GM12873 (cell line): Measurements from ENCODE around the gene TUBE1.

Source experiments
- TF ChIP-seq, protein P1 (sequence below): IDR thresholded peaks from 2 replicates; pipeline ENCODE4 v1.5.1; 2012; ENCODE audit warnings: low read depth, mild to moderate bottlenecking, moderate library complexity, low read length, control low read depth; ENCODE audit not compliant: insufficient read depth; ENCODE audit errors: missing control alignments

Gene TUBE1

DNA sequence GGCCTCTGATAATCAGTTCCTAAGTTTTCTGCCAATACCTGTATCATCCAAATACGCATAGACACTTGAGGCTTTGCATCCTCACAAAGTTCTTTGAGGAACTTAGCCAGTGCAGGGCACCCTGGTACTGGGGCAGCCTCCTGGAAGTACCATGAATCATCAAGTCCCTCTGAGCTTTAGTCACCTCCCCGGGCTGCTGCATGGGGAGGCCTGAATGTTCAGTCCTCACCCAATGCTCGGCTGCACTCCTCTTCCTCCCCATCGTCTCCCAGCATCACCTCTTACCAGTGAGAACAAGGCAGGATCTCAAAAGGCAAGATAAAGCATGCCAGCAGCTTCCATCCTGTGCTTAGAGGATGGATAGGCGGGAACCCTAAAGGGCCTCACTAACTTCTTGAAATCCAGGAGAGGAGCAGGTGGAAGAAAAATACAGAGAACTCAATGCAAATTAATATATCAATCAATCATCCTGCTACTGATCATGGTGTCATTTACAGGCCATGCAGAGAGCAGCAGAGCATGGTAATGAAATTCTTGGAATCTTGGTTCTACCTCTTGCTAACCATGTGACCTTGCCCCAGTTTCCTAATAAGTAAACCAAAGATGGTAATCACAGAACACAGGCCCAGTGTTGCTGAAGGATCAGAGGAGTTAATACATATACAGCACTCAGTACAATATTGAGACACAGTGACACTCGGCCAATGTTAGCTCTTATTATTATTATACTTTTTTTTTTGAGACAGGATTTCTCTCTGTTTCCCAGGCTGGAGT is 38.1 kb downstream of the TUBE1 start:
- TF ChIP-seq, protein P1, sequence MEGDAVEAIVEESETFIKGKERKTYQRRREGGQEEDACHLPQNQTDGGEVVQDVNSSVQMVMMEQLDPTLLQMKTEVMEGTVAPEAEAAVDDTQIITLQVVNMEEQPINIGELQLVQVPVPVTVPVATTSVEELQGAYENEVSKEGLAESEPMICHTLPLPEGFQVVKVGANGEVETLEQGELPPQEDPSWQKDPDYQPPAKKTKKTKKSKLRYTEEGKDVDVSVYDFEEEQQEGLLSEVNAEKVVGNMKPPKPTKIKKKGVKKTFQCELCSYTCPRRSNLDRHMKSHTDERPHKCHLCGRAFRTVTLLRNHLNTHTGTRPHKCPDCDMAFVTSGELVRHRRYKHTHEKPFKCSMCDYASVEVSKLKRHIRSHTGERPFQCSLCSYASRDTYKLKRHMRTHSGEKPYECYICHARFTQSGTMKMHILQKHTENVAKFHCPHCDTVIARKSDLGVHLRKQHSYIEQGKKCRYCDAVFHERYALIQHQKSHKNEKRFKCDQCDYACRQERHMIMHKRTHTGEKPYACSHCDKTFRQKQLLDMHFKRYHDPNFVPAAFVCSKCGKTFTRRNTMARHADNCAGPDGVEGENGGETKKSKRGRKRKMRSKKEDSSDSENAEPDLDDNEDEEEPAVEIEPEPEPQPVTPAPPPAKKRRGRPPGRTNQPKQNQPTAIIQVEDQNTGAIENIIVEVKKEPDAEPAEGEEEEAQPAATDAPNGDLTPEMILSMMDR: no peak

DNA sequence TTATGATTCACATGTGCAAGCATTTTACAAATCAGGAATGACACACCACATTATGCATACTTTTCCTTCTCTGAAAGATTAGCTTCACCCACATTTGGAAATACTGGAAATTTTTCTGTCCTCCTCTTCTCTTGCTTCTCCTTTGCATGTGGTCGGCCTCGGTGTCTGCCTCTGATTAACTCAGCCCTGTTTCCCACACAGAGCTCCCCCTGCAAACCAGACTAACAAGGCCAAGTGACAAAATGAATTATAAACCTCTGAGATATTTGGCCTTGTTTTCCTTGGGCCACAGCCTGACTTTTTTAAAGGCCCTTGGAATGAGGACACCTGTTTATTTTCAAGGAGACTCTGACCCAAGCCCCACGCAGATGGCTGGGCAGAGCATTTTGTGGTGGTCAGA is 42.4 kb downstream of the TUBE1 start:
- TF ChIP-seq, protein P1: no peak

DNA sequence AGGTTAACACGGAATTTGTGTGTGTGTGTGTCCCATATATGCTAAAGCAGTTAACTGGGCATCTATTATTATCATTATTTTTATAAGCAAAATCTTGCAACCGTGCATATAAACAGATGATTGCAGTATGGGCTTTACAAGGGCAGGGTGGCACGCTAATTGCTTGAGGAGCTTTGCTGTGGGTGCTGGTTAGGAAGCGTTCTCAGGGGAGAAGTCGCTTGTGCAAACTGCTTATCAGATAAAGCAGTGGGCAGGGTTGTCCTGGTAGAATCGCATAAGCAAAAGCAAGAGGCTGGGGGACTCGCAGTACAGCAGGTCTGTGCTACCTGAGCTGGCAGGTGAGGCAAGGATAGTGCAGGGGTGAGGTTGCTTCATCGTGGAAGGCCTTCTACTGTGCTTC is 43.1 kb downstream of the TUBE1 start:
- TF ChIP-seq, protein P1: no peak

DNA sequence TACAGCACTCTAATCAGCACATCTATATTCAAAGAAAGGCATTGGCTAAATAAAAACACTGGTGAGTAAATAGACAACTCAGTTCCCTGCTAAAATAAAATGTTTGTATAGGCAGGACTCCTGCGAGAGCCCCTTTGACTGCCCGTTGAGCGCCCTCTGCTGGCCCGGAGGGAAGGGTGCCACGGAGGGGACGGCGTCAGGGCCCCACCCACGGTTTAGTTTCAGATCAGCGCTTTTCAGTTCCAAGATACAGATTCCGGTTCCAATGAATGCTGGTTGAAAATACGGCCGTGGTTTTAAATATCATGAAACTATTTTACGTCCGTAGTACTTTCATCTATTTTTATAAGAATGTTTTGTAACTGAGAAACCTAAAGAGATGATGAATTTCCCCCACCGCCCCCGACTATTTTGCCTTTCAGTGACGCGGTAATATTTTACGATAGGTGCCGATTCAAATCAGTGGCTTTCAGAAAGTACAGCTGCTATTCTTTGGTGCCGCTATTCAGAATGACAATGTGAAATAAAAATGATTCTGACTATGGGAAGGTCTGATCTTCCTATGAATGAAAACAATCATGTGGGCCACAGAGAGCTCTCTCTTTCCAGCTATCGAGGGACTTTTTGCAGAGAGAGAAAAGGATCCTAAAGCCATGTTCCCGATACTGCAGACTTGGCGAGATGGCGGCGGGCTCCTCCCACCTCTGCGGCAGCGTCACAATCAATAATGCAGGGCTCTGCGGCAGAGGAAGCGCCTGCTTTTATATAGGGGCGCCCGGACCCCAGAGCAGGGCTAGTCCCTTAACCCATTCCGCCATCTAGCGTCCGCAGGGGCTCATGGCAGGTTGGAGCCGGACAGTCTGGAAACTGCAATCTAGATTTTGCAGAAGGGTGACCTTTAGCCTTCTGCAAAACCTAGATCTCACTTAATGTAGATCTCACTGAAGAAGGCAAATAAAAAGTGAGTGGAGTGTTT is 44.0 kb downstream of the TUBE1 start:
- TF ChIP-seq, protein P1: peak; percentile 96

DNA sequence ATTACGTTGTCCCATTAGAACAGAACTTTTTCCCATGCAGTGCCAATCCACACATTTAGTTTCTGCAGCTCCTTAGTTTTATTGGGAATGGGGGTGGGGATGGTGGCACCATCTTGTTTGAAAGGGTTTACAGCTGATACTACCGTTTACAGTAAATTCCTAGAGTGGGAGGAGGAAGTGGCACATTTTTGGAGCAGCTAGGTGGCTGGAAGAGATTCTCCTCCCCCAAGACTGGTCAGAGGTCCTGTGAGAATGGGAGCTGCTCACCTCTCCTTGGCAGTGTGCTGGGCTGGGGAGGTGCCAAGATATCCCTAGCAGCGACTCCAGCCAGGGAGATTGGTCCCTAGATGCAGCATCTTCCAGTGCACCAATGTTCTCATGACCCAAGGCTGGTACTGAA is 45.7 kb downstream of the TUBE1 start:
- TF ChIP-seq, protein P1: no peak

DNA sequence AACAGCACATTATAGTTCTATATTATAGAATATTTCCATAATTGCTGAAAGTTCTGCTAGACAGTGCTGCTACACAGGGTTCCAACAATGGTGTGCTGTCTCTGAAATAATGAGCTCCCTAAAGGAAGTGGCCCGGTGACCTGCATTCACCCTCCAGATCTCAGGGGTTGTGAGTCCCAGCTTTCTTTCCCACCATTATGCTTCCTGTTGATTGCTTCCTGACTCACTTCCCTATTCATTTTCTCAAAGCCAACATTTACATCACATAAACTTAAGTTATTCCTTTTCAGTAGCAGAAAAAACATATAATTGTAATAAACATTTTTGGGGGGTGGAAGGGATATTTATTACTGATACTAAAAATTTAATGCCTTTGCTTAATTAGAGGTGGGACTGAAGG is 46.3 kb downstream of the TUBE1 start:
- TF ChIP-seq, protein P1: no peak

DNA sequence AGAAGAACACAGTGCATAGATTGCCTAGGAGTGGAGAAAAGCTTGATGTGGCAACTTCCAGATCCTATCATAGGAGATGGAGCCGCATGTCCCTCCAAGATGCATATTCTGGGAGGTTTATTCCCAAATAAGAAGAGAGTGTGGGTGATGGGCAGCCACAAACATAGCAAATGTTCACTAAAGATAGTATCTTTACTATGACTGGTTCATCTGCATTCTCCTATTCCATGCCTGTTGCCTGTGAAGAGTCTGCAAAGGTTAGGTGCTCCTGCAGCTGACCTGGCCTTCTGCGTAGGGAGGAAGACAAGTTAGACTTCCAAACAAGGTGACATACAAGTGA is 47.9 kb downstream of the TUBE1 start:
- TF ChIP-seq, protein P1: no peak
